ENCODE measurements around the gene TMEFF1.

GRCh38 chr9:100447041-100447440 lies 25.9 kb upstream of the TMEFF1 start:
- no peak for TF ChIP-seq POLR2AphosphoS5 (IDR thresholded peaks at IDR 0.05)
- TF ChIP-seq, protein P1, sequence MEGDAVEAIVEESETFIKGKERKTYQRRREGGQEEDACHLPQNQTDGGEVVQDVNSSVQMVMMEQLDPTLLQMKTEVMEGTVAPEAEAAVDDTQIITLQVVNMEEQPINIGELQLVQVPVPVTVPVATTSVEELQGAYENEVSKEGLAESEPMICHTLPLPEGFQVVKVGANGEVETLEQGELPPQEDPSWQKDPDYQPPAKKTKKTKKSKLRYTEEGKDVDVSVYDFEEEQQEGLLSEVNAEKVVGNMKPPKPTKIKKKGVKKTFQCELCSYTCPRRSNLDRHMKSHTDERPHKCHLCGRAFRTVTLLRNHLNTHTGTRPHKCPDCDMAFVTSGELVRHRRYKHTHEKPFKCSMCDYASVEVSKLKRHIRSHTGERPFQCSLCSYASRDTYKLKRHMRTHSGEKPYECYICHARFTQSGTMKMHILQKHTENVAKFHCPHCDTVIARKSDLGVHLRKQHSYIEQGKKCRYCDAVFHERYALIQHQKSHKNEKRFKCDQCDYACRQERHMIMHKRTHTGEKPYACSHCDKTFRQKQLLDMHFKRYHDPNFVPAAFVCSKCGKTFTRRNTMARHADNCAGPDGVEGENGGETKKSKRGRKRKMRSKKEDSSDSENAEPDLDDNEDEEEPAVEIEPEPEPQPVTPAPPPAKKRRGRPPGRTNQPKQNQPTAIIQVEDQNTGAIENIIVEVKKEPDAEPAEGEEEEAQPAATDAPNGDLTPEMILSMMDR (IDR thresholded peaks at IDR 0.05) = no peak
